Erythroblast (primary cell): ENCODE measurements around the gene ABCB7.

Experiments
- GATA1 ChIP-seq: IDR thresholded peaks from 2 replicates; pipeline ENCODE4 v1.6.1; 2011; ENCODE audit warnings: low read depth, mild to moderate bottlenecking, control low read depth, low read length, moderate library complexity
- POLR2A ChIP-seq: IDR thresholded peaks from 2 replicates; pipeline ENCODE4 v1.6.1; 2011; ENCODE audit warnings: mild to moderate bottlenecking, low read length

- TF ChIP-seq POLR2A (peak; percentile 69), GATA1 (no peak)
These were observed 646 bp downstream of the ABCB7 start for GRCh38 chrX:75155447-75155826.
